ENCODE data around the gene PAFAH2. TPM values are rescaled to one million over a fixed set of nuclear protein-coding genes. Genes with fewer than 3 reads are reported as not detected.

PAFAH2 gene
- total RNA-seq, 1 experiment from 2014 or later: 13.0 TPM

DNA sequence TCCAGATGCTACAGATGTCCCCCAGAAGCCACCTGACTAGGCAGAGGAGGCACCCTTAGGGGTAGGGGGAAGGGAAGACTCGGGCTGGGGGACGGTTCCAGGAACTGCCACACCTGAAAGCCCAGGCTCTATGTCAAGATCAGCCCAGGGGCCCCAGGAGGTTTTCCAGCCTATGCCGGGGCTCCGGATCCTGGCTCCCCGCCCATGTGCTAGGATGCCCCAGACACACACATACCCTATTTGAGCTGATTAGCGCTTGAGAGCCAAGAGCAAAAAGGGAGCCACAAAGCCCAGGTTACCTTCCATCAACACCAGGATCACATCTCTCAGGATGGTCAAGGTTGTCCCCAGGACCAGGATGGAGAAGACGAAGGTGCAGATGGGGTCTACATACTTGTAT, 43.5 kb upstream of the PAFAH2 start:
- Histone ChIP-seq H3K4me3 (replicated peaks in 1 of 2; ENCODE audit: low read depth in 1 of 2, low read length in 2 of 2) (no peak overlapping the region), H3K4me2 (ENCODE audit: low read length) (no peak overlapping the region), H3K27me3 (ENCODE audit: insufficient read depth, low read length) (no peaks in the 10 kb centered on the region), H3K9me2 (ENCODE audit: insufficient read depth) (no peaks in the 10 kb centered on the region), H3K79me2 (ENCODE audit: insufficient read depth, low read length) (no peaks in the 10 kb centered on the region), H3K9me3 (ENCODE audit: control insufficient read depth in 1 of 2, insufficient read depth in 1 of 2, low read depth in 1 of 2, low read length in 2 of 2) (no peaks in the 10 kb centered on the region), H3K27ac (ENCODE audit: low read depth, low read length) (no peak overlapping the region), H3K36me3 (ENCODE audit: control insufficient read depth in 1 of 2, insufficient read depth in 2 of 2, low read length in 2 of 2) (no peaks in the 10 kb centered on the region), H2AFZ (ENCODE audit: low read depth, low read length, poor library complexity, severe bottlenecking) (no peak overlapping the region), H3K9ac (ENCODE audit: low read length) (no peak overlapping the region), H3K4me1 (ENCODE audit: control insufficient read depth in 1 of 2, insufficient read depth in 2 of 2, low read length in 2 of 2) (peaks cover 3 to 6% of the 10 kb centered on the region in 2 experiments), H4K20me1 (ENCODE audit: insufficient read depth) (no peaks in the 10 kb centered on the region)
- ATAC-seq (no peak), DNase-seq (ENCODE audit: low read depth, low spot score) (no peak)
- TF ChIP-seq SP1 (IDR thresholded peaks at IDR 0.05; ENCODE audit: low read depth) (no peak), CEBPB (IDR thresholded peaks at IDR 0.05; ENCODE audit: low read depth) (no peak), EZH2phosphoT487 (IDR thresholded peaks at IDR 0.05; ENCODE audit: borderline replicate concordance) (no peak), ZFX (IDR thresholded peaks at IDR 0.05) (no peak), POLR2AphosphoS5 (IDR thresholded peaks at IDR 0.05; ENCODE audit: low read depth, low read length) (no peak), JUND (IDR thresholded peaks at IDR 0.05) (no peak), EZH2 (IDR thresholded peaks at IDR 0.05) (no peak), YY1 (IDR thresholded peaks at IDR 0.05; ENCODE audit: extremely low read depth, insufficient replicate concordance, low read depth, low read length) (no peak), REST (IDR thresholded peaks at IDR 0.05; ENCODE audit: low read depth) (no peak), SRF (IDR thresholded peaks at IDR 0.05; ENCODE audit: low read depth) (no peak), CBX3 (IDR thresholded peaks at IDR 0.05; ENCODE audit: low read depth) (no peak), RAD21 (IDR thresholded peaks at IDR 0.05; ENCODE audit: low read depth) (no peak), TCF7L2 (IDR thresholded peaks at IDR 0.05; ENCODE audit: borderline replicate concordance, extremely low read depth, insufficient read depth, insufficient read length) (no peak), SIN3A (IDR thresholded peaks at IDR 0.05; ENCODE audit: low read depth) (no peak), EGR1 (IDR thresholded peaks at IDR 0.05; ENCODE audit: low read depth) (no peak), ZBTB33 (IDR thresholded peaks at IDR 0.05; ENCODE audit: extremely low read depth, insufficient replicate concordance, low read length) (no peak), ELF1 (IDR thresholded peaks at IDR 0.05; ENCODE audit: borderline replicate concordance, low read depth) (no peak), POLR2A (IDR thresholded peaks at IDR 0.05; ENCODE audit: borderline replicate concordance, extremely low read depth, insufficient read depth, insufficient read length) (no peak)
- TF ChIP-seq, protein P1, sequence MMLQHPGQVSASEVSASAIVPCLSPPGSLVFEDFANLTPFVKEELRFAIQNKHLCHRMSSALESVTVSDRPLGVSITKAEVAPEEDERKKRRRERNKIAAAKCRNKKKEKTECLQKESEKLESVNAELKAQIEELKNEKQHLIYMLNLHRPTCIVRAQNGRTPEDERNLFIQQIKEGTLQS (IDR thresholded peaks at IDR 0.05): no peak
- TF ChIP-seq, protein P2, sequence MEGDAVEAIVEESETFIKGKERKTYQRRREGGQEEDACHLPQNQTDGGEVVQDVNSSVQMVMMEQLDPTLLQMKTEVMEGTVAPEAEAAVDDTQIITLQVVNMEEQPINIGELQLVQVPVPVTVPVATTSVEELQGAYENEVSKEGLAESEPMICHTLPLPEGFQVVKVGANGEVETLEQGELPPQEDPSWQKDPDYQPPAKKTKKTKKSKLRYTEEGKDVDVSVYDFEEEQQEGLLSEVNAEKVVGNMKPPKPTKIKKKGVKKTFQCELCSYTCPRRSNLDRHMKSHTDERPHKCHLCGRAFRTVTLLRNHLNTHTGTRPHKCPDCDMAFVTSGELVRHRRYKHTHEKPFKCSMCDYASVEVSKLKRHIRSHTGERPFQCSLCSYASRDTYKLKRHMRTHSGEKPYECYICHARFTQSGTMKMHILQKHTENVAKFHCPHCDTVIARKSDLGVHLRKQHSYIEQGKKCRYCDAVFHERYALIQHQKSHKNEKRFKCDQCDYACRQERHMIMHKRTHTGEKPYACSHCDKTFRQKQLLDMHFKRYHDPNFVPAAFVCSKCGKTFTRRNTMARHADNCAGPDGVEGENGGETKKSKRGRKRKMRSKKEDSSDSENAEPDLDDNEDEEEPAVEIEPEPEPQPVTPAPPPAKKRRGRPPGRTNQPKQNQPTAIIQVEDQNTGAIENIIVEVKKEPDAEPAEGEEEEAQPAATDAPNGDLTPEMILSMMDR (IDR thresholded peaks at IDR 0.05 in 2 of 3, conservative IDR thresholded peaks at IDR 0.05 in 1 of 3; ENCODE audit: borderline replicate concordance in 1 of 3, insufficient read depth in 1 of 3, low read depth in 2 of 3, low read length in 2 of 3): no peak
- no TSS peak for BruUV-seq (replicated peaks)
- intact Hi-C loops (cut with micrococcal nuclease): no loop called here
- CTCF ChIA-PET: no interaction called here
- POLR2A ChIA-PET: no interaction called here
- RAD21 ChIA-PET (ENCODE audit: low non-redundant PET in 1 of 2, low total read pairs in 2 of 2, uncharacterized antibody in 2 of 2, unreplicated experiment in 2 of 2): no interaction called here
